Measurements from ENCODE around the gene RPL5.

The RPL5 gene

DNA sequence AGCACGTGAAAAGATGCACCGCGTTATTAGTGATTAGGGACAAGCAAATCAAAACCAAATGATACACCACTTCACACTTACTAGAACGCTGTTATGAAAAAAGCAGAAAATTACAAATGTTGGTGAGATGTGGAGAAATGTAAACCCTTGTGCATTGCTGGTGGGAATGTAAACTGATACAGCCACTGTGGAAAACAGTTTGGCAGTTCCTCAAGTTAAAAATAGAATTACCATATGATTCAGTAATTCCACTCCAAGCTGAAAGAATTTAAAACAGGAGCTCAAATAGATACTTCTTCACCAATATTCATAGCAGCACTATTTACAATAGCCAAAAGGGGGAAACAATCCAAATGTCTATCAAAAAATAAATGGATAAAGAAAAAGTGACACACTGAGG, 36.7 kb upstream of the RPL5 start:
- no peak overlapping the region for H3K27ac ChIP-seq (ENCODE audit: low read depth, low read length)
- H3K4me1 ChIP-seq (ENCODE audit: control insufficient read depth, insufficient read depth, low read length, unreplicated experiment), result no peaks in the 10 kb centered on the region
- H3K79me2 ChIP-seq (ENCODE audit: control insufficient read depth, insufficient read depth, low read length, unreplicated experiment), result no peaks in the 10 kb centered on the region
- H2AFZ ChIP-seq (ENCODE audit: low read length, unreplicated experiment), result no peak overlapping the region
- no peaks in the 10 kb centered on the region for H3K36me3 ChIP-seq (ENCODE audit: insufficient read depth, low read length)
- no peak overlapping the region for H3K4me3 ChIP-seq (ENCODE audit: low read depth, low read length)
- H3K27me3 ChIP-seq (ENCODE audit: insufficient read depth, low read length), result no peaks in the 10 kb centered on the region

DNA sequence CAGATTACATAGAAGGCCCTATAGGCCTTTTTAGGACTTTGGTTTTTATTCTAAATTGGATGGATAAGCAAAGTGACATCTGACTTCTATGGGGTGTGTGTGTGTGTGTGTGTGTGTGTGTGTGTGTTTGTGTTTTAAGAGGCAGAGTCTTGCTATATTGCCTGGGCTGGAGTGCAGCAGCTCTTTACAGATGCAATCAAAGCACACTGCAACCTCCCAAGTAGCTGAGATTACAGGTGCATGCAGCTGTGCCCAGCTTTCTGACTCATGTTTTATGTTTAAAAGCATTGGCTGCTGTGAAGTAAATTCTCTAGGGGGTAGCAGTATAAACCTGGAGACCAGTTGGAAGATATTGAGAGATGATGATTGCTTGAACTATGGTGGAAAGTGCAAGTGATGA, 34.5 kb upstream of the RPL5 start:
- H3K36me3 ChIP-seq (ENCODE audit: insufficient read depth, low read length), result no peaks in the 10 kb centered on the region
- no peak overlapping the region for H3K27ac ChIP-seq (ENCODE audit: low read depth, low read length)
- H3K4me3 ChIP-seq (ENCODE audit: low read depth, low read length), result no peak overlapping the region
- no peaks in the 10 kb centered on the region for H3K4me1 ChIP-seq (ENCODE audit: control insufficient read depth, insufficient read depth, low read length, unreplicated experiment)
- no peaks in the 10 kb centered on the region for H3K27me3 ChIP-seq (ENCODE audit: insufficient read depth, low read length)
- no peaks in the 10 kb centered on the region for H3K79me2 ChIP-seq (ENCODE audit: control insufficient read depth, insufficient read depth, low read length, unreplicated experiment)
- no peak overlapping the region for H2AFZ ChIP-seq (ENCODE audit: low read length, unreplicated experiment)

GRCh38 chr1:92797961-92798360, 33.9 kb upstream of the RPL5 start:
- Histone ChIP-seq H2AFZ (ENCODE audit: low read length, unreplicated experiment) (no peak overlapping the region), H3K4me3 (ENCODE audit: low read depth, low read length) (no peak overlapping the region), H3K36me3 (ENCODE audit: insufficient read depth, low read length) (no peaks in the 10 kb centered on the region), H3K27ac (ENCODE audit: low read depth, low read length) (no peak overlapping the region), H3K79me2 (ENCODE audit: control insufficient read depth, insufficient read depth, low read length, unreplicated experiment) (no peaks in the 10 kb centered on the region), H3K4me1 (ENCODE audit: control insufficient read depth, insufficient read depth, low read length, unreplicated experiment) (no peaks in the 10 kb centered on the region), H3K27me3 (ENCODE audit: insufficient read depth, low read length) (no peaks in the 10 kb centered on the region)

- Histone ChIP-seq H2AFZ (ENCODE audit: low read length, unreplicated experiment) (no peak overlapping the region), H3K36me3 (ENCODE audit: insufficient read depth, low read length) (no peaks in the 10 kb centered on the region), H3K27ac (ENCODE audit: low read depth, low read length) (no peak overlapping the region), H3K4me1 (ENCODE audit: control insufficient read depth, insufficient read depth, low read length, unreplicated experiment) (peaks cover 15% of the 10 kb centered on the region), H3K27me3 (ENCODE audit: insufficient read depth, low read length) (no peaks in the 10 kb centered on the region), H3K4me3 (ENCODE audit: low read depth, low read length) (no peak overlapping the region), H3K79me2 (ENCODE audit: control insufficient read depth, insufficient read depth, low read length, unreplicated experiment) (no peaks in the 10 kb centered on the region)
Observed at GRCh38 chr1:92803140-92803887, 28.5 kb upstream of the RPL5 start.

DNA sequence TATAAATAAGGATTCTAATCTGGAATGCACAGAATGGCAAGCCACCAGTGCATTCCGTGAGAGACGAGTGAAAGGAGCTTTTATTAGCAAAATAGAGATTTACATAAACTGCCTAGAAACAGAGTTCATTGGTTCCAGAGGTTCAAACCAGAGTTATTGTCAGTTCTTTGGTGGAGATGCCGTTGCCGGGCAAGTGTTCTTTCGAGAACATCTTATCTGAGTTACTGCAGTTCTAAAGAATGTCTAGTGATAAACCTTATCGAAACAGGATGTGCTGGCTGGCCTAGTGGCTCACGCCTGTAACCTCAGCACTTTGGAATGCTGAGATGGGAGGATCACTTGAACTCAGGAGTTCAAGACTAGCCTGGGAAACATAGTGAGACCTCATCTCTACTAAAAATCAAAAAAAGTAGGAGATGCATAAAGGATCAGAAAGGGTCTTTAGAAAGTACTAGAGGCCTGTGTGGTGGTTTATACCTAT, 27.1 kb upstream of the RPL5 start:
- Histone ChIP-seq H2AFZ (ENCODE audit: low read length, unreplicated experiment) (peak overlapping the region; percentile 84), H3K4me1 (ENCODE audit: control insufficient read depth, insufficient read depth, low read length, unreplicated experiment) (peaks cover 24% of the 10 kb centered on the region), H3K27ac (ENCODE audit: low read depth, low read length) (peak overlapping the region; percentile 77)

GRCh38 chr1:92805216-92805615, 26.6 kb upstream of the RPL5 start:
- no peaks in the 10 kb centered on the region for H3K27me3 ChIP-seq (ENCODE audit: insufficient read depth, low read length)
- peak overlapping the region; percentile 29; the same call in 1 of the 2 replicates for H3K4me3 ChIP-seq (ENCODE audit: low read depth, low read length)
- peak overlapping the region; percentile 11 for H2AFZ ChIP-seq (ENCODE audit: low read length, unreplicated experiment)
- no peaks in the 10 kb centered on the region for H3K79me2 ChIP-seq (ENCODE audit: control insufficient read depth, insufficient read depth, low read length, unreplicated experiment)
- H3K36me3 ChIP-seq (ENCODE audit: insufficient read depth, low read length), result no peaks in the 10 kb centered on the region
- H3K4me1 ChIP-seq (ENCODE audit: control insufficient read depth, insufficient read depth, low read length, unreplicated experiment), result peaks cover 24% of the 10 kb centered on the region
- peak overlapping the region; percentile 77 for H3K27ac ChIP-seq (ENCODE audit: low read depth, low read length)

More for the DNA sequence above, 27.1 kb upstream of the RPL5 start:
- Histone ChIP-seq H3K36me3 (ENCODE audit: insufficient read depth, low read length) (no peaks in the 10 kb centered on the region), H3K27me3 (ENCODE audit: insufficient read depth, low read length) (no peaks in the 10 kb centered on the region), H3K79me2 (ENCODE audit: control insufficient read depth, insufficient read depth, low read length, unreplicated experiment) (no peaks in the 10 kb centered on the region), H3K4me3 (ENCODE audit: low read depth, low read length) (peak overlapping the region; percentile 29; the same call in 1 of the 2 replicates)

- Histone ChIP-seq H3K79me2 (ENCODE audit: control insufficient read depth, insufficient read depth, low read length, unreplicated experiment) (no peaks in the 10 kb centered on the region), H3K36me3 (ENCODE audit: insufficient read depth, low read length) (no peaks in the 10 kb centered on the region), H3K27ac (ENCODE audit: low read depth, low read length) (peak overlapping the region; percentile 24; the same call in 1 of the 2 replicates), H3K4me1 (ENCODE audit: control insufficient read depth, insufficient read depth, low read length, unreplicated experiment) (peaks cover 24% of the 10 kb centered on the region), H3K4me3 (ENCODE audit: low read depth, low read length) (no peak overlapping the region), H2AFZ (ENCODE audit: low read length, unreplicated experiment) (no peak overlapping the region), H3K27me3 (ENCODE audit: insufficient read depth, low read length) (no peaks in the 10 kb centered on the region)
Observed at GRCh38 chr1:92808381-92808780, 23.5 kb upstream of the RPL5 start.

DNA sequence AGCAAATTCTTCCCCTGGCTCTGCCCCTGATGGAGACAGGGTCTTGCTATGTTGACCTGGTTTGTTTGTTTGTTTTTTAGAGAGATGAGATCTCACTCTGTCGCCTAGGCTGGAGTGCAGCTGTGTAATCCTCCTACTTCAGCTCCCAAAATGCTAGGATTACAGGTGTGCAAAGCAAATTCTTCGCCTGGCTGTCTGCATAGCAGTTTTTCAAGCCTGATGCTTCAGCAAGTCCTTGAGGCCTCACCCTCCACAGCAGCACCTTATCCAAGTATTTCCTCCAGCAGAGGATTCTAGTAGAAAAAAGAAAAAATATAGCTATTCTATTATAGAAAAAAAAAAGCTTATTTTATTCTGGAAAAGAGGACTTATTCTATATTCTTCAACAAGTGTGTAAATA, 15.1 kb upstream of the RPL5 start:
- Histone ChIP-seq H3K4me1 (ENCODE audit: control insufficient read depth, insufficient read depth, low read length, unreplicated experiment) (no peaks in the 10 kb centered on the region), H2AFZ (ENCODE audit: low read length, unreplicated experiment) (no peak overlapping the region), H3K27ac (ENCODE audit: low read depth, low read length) (no peak overlapping the region), H3K4me3 (ENCODE audit: low read depth, low read length) (no peak overlapping the region), H3K36me3 (ENCODE audit: insufficient read depth, low read length) (no peaks in the 10 kb centered on the region), H3K79me2 (ENCODE audit: control insufficient read depth, insufficient read depth, low read length, unreplicated experiment) (no peaks in the 10 kb centered on the region), H3K27me3 (ENCODE audit: insufficient read depth, low read length) (no peaks in the 10 kb centered on the region)

DNA sequence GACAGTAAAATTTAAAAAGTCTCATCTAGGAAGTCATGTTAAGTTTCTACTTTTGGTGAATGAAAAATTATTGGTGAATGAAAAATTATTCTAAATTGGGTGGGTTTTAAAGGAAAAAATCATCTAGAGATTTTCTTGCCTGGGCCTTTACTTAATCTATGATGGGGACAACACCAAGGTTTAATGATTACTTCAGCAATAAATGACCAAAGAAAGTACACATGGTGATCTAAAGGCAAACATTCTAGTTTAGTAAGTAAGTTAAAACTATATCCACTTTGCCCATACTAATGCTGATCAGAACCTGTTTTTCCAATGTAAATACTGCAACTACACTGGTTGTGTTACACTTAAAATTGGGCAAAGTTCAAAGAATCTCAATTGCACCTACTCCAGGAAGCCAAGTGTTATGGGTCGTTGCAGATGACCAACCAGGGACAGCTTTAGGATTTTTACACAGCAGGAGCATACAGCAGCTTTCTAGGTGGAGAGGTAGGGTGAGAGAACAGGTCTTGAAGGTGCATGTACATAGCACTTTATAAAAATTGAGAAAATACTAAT, 14.6 kb upstream of the RPL5 start:
- H3K27me3 ChIP-seq (ENCODE audit: insufficient read depth, low read length), result no peaks in the 10 kb centered on the region
- H3K4me3 ChIP-seq (ENCODE audit: low read depth, low read length), result no peak overlapping the region
- H3K36me3 ChIP-seq (ENCODE audit: insufficient read depth, low read length), result no peaks in the 10 kb centered on the region
- H3K79me2 ChIP-seq (ENCODE audit: control insufficient read depth, insufficient read depth, low read length, unreplicated experiment), result no peaks in the 10 kb centered on the region
- no peaks in the 10 kb centered on the region for H3K4me1 ChIP-seq (ENCODE audit: control insufficient read depth, insufficient read depth, low read length, unreplicated experiment)
- no peak overlapping the region for H2AFZ ChIP-seq (ENCODE audit: low read length, unreplicated experiment)
- H3K27ac ChIP-seq (ENCODE audit: low read depth, low read length), result no peak overlapping the region

- H3K4me1 ChIP-seq (ENCODE audit: control insufficient read depth, insufficient read depth, low read length, unreplicated experiment), result no peaks in the 10 kb centered on the region
- H3K27me3 ChIP-seq (ENCODE audit: insufficient read depth, low read length), result no peaks in the 10 kb centered on the region
- no peak overlapping the region for H2AFZ ChIP-seq (ENCODE audit: low read length, unreplicated experiment)
- H3K79me2 ChIP-seq (ENCODE audit: control insufficient read depth, insufficient read depth, low read length, unreplicated experiment), result no peaks in the 10 kb centered on the region
- H3K27ac ChIP-seq (ENCODE audit: low read depth, low read length), result no peak overlapping the region
- H3K36me3 ChIP-seq (ENCODE audit: insufficient read depth, low read length), result no peaks in the 10 kb centered on the region
- H3K4me3 ChIP-seq (ENCODE audit: low read depth, low read length), result no peak overlapping the region
Observed at GRCh38 chr1:92817986-92818764, 13.7 kb upstream of the RPL5 start.

All from ACC112 (cell line).